ENCODE data around the gene TAPT1. TPM values are rescaled to one million over a fixed set of nuclear protein-coding genes. Genes with fewer than 3 reads are reported as not detected.

TAPT1 gene
- total RNA-seq, 1 experiment from 2014 or later = 48.6 TPM

DNA sequence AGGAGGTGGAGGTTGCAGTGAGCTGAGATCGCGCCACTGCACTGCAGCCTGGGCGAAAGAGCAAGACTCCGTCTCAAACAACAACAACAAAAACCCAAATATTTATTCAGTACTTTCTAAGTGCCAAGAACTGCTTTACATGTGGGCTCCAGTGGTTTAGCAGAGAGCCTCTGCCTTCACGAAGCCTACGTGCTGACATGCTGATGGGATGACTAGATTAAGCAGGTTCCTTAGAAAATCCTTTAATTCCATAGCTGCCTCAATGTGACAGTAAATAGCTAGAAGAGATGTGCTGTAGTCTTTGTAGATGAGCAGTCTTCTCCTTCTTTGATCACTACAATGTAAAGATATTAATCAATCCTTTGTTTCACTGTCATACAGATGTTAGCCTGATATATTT lies 49.6 kb downstream of the TAPT1 start:
- Histone ChIP-seq H3K9me3 (ENCODE audit: low read depth, low read length, poor library complexity, severe bottlenecking) (no peaks in the 10 kb centered on the region), H3K27ac (ENCODE audit: low read depth, low read length, poor library complexity, severe bottlenecking) (no peak overlapping the region), H3K4me1 (ENCODE audit: insufficient read depth, low read length, poor library complexity, severe bottlenecking) (peaks cover 10% of the 10 kb centered on the region), H3K27me3 (replicated peaks; ENCODE audit: insufficient read depth, low read depth, low read length, poor library complexity) (no peaks in the 10 kb centered on the region), H3K36me3 (ENCODE audit: insufficient read depth, low read length, poor library complexity, severe bottlenecking) (peaks cover 22% of the 10 kb centered on the region), H3K4me3 (ENCODE audit: low read depth, low read length, poor library complexity, severe bottlenecking) (no peak overlapping the region)
- TF ChIP-seq, protein P1, sequence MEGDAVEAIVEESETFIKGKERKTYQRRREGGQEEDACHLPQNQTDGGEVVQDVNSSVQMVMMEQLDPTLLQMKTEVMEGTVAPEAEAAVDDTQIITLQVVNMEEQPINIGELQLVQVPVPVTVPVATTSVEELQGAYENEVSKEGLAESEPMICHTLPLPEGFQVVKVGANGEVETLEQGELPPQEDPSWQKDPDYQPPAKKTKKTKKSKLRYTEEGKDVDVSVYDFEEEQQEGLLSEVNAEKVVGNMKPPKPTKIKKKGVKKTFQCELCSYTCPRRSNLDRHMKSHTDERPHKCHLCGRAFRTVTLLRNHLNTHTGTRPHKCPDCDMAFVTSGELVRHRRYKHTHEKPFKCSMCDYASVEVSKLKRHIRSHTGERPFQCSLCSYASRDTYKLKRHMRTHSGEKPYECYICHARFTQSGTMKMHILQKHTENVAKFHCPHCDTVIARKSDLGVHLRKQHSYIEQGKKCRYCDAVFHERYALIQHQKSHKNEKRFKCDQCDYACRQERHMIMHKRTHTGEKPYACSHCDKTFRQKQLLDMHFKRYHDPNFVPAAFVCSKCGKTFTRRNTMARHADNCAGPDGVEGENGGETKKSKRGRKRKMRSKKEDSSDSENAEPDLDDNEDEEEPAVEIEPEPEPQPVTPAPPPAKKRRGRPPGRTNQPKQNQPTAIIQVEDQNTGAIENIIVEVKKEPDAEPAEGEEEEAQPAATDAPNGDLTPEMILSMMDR (conservative IDR thresholded peaks at IDR 0.05; ENCODE audit: low read depth, low read length) = no peak
- no peak for TF ChIP-seq EZH2 (IDR thresholded peaks at IDR 0.05; ENCODE audit: borderline replicate concordance, low read depth, low read length, poor library complexity, severe bottlenecking)
- intact Hi-C loops (cut with micrococcal nuclease; ENCODE audit: unreplicated experiment) = no loop called here
- CTCF ChIA-PET = no interaction called here
- BruUV-seq (replicated peaks) = no TSS peak
- POLR2A ChIA-PET (ENCODE audit: low non-redundant PET) = no interaction called here
- DNase-seq (ENCODE audit: low spot score) = no peak

DNA sequence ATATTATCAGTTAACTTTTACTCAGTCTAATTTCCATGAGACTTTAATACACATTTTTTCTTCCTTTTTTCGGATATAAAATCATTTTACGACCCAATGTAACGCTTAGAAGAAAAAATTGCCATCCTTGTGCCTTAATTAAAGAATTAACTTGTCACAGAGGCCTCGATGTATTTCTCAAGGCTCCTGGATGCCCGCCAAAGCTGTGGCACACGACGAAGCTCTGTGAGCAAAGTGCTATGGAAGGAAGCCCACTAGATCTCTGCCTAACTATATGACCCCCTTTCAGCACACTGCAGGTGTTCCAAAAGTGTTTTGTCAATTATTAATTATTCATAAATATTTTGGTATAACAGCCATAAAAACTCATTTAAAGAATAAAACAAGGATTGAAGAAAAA lies 54.4 kb downstream of the TAPT1 start:
- Histone ChIP-seq H3K27ac (ENCODE audit: low read depth, low read length, poor library complexity, severe bottlenecking) (no peak overlapping the region), H3K9me3 (ENCODE audit: low read depth, low read length, poor library complexity, severe bottlenecking) (no peaks in the 10 kb centered on the region), H3K36me3 (ENCODE audit: insufficient read depth, low read length, poor library complexity, severe bottlenecking) (peaks cover 6% of the 10 kb centered on the region), H3K4me3 (ENCODE audit: low read depth, low read length, poor library complexity, severe bottlenecking) (no peak overlapping the region), H3K4me1 (ENCODE audit: insufficient read depth, low read length, poor library complexity, severe bottlenecking) (peaks cover 12% of the 10 kb centered on the region), H3K27me3 (replicated peaks; ENCODE audit: insufficient read depth, low read depth, low read length, poor library complexity) (no peaks in the 10 kb centered on the region)
- TF ChIP-seq EZH2 (IDR thresholded peaks at IDR 0.05; ENCODE audit: borderline replicate concordance, low read depth, low read length, poor library complexity, severe bottlenecking) = no peak
- TF ChIP-seq, protein P1 (conservative IDR thresholded peaks at IDR 0.05; ENCODE audit: low read depth, low read length) = no peak
- POLR2A ChIA-PET (ENCODE audit: low non-redundant PET) = no interaction called here
- BruUV-seq (replicated peaks) = no TSS peak
- peak; percentile 74 for DNase-seq (ENCODE audit: low spot score)
- CTCF ChIA-PET = no interaction called here
- intact Hi-C loops (cut with micrococcal nuclease; ENCODE audit: unreplicated experiment) = no loop called here

DNA sequence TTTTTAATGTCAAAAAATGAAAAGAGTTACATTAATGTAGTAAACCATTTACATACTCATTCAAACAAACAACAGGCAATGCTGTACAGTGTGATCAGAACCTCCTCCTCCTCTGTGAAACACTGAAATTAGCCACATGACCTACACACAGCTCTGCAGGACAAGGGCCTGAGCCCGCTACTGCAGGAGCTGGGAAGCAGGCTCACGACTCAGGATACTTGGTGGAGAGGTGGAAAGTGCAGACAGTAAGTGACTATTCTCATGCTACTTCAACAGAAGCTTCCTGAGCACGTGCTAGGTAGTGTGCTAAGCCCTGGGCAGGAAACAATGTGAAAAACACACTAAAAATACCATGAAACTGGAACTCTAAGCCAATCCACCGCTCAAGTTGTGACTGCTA lies 56.8 kb downstream of the TAPT1 start:
- TF ChIP-seq, protein P1 (conservative IDR thresholded peaks at IDR 0.05; ENCODE audit: low read depth, low read length) = no peak
- TF ChIP-seq EZH2 (IDR thresholded peaks at IDR 0.05; ENCODE audit: borderline replicate concordance, low read depth, low read length, poor library complexity, severe bottlenecking) = no peak
- Histone ChIP-seq H3K27me3 (replicated peaks; ENCODE audit: insufficient read depth, low read depth, low read length, poor library complexity) (no peaks in the 10 kb centered on the region), H3K36me3 (ENCODE audit: insufficient read depth, low read length, poor library complexity, severe bottlenecking) (peaks cover 4% of the 10 kb centered on the region), H3K9me3 (ENCODE audit: low read depth, low read length, poor library complexity, severe bottlenecking) (no peaks in the 10 kb centered on the region), H3K27ac (ENCODE audit: low read depth, low read length, poor library complexity, severe bottlenecking) (no peak overlapping the region), H3K4me3 (ENCODE audit: low read depth, low read length, poor library complexity, severe bottlenecking) (no peak overlapping the region), H3K4me1 (ENCODE audit: insufficient read depth, low read length, poor library complexity, severe bottlenecking) (peaks cover 12% of the 10 kb centered on the region)
- intact Hi-C loops (cut with micrococcal nuclease; ENCODE audit: unreplicated experiment) = no loop called here
- no TSS peak for BruUV-seq (replicated peaks)
- DNase-seq (ENCODE audit: low spot score) = no peak
- CTCF ChIA-PET = no interaction called here
- POLR2A ChIA-PET (ENCODE audit: low non-redundant PET) = no interaction called here

Data from A673 (cell line).